ENCODE measurements around the gene CACNA1S.

CACNA1S gene

GRCh38 chr1:201155354-201155753, 43.1 kb upstream of the CACNA1S start:
- Histone ChIP-seq H3K4me2 (ENCODE audit: low read length) (no peak overlapping the region), H2AFZ (ENCODE audit: low read depth, low read length) (no peak overlapping the region), H3K27ac (ENCODE audit: low read length) (no peak overlapping the region), H3K4me1 (ENCODE audit: low read length) (peaks cover 33% of the 10 kb centered on the region), H3K36me3 (replicated peaks; ENCODE audit: low read depth, low read length) (peaks cover 24% of the 10 kb centered on the region), H3K9ac (ENCODE audit: low read length) (no peak overlapping the region), H4K20me1 (ENCODE audit: insufficient read depth, low read length) (no peaks in the 10 kb centered on the region), H3K4me3 (ENCODE audit: low read length) (no peak overlapping the region), H3K9me3 (ENCODE audit: insufficient read depth, low read length) (peaks cover 4% of the 10 kb centered on the region; the same call in 1 of the 2 replicates), H3K79me2 (ENCODE audit: low read length) (peaks cover 8% of the 10 kb centered on the region), H3K27me3 (ENCODE audit: low read depth, low read length) (0 out of 2 replicates have a peak, but pooled peaks cover 6% of the 10 kb centered on the region)
- no peak for TF ChIP-seq EZH2phosphoT487 (IDR thresholded peaks at IDR 0.05; ENCODE audit: low read depth)
- no peak for TF ChIP-seq CTCF (IDR thresholded peaks at IDR 0.05; ENCODE audit: low read depth, low read length)

- 0 out of 2 replicates have a peak, but pooled peaks cover 6% of the 10 kb centered on the region for H3K27me3 ChIP-seq (ENCODE audit: low read depth, low read length)
- H3K79me2 ChIP-seq (ENCODE audit: low read length) = peaks cover 8% of the 10 kb centered on the region
- H2AFZ ChIP-seq (ENCODE audit: low read depth, low read length) = peak within 1 kb of the TSS; percentile 99
- peak within 1 kb of the TSS; percentile 87 for H3K4me3 ChIP-seq (ENCODE audit: low read length)
- no peak for TF ChIP-seq CTCF (IDR thresholded peaks at IDR 0.05; ENCODE audit: low read depth, low read length)
- TF ChIP-seq EZH2phosphoT487 (IDR thresholded peaks at IDR 0.05; ENCODE audit: low read depth) = no peak
- H3K36me3 ChIP-seq (replicated peaks; ENCODE audit: low read depth, low read length) = peaks cover 29% of the 10 kb centered on the region
- H3K9ac ChIP-seq (ENCODE audit: low read length) = peak within 1 kb of the TSS; percentile 76
- H3K4me2 ChIP-seq (ENCODE audit: low read length) = peak within 1 kb of the TSS; percentile 96
- no peaks in the 10 kb centered on the region for H4K20me1 ChIP-seq (ENCODE audit: insufficient read depth, low read length)
- peaks cover 4% of the 10 kb centered on the region; the same call in 1 of the 2 replicates for H3K9me3 ChIP-seq (ENCODE audit: insufficient read depth, low read length)
- H3K27ac ChIP-seq (ENCODE audit: low read length) = no peak within 1 kb of the TSS
- peaks cover 25% of the 10 kb centered on the region for H3K4me1 ChIP-seq (ENCODE audit: low read length)
Measured at GRCh38 chr1:201154389-201155165, 42.4 kb upstream of the CACNA1S start, which contains the start of gene TMEM9. Gene TMEM9, minus strand, starts transcription at chr1:201154474. Its CDS starts 551 bp downstream, at chr1:201153923.

GRCh38 chr1:201153474-201154388, 41.5 kb upstream of the CACNA1S start:
- Histone ChIP-seq H3K4me2 (ENCODE audit: low read length) (peak overlapping the region; percentile 96), H4K20me1 (ENCODE audit: insufficient read depth, low read length) (peaks cover 1% of the 10 kb centered on the region; the same call in 1 of the 2 replicates), H3K27ac (ENCODE audit: low read length) (no peak overlapping the region), H3K4me3 (ENCODE audit: low read length) (peak overlapping the region; percentile 87), H3K36me3 (replicated peaks; ENCODE audit: low read depth, low read length) (peaks cover 35% of the 10 kb centered on the region), H3K9me3 (ENCODE audit: insufficient read depth, low read length) (peaks cover 4% of the 10 kb centered on the region; the same call in 1 of the 2 replicates), H3K27me3 (ENCODE audit: low read depth, low read length) (0 out of 2 replicates have a peak, but pooled peaks cover 6% of the 10 kb centered on the region), H3K79me2 (ENCODE audit: low read length) (peaks cover 8% of the 10 kb centered on the region), H3K9ac (ENCODE audit: low read length) (peak overlapping the region; percentile 76), H2AFZ (ENCODE audit: low read depth, low read length) (peak overlapping the region; percentile 99), H3K4me1 (ENCODE audit: low read length) (peaks cover 24% of the 10 kb centered on the region)
- TF ChIP-seq CTCF (IDR thresholded peaks at IDR 0.05; ENCODE audit: low read depth, low read length) (no peak), EZH2phosphoT487 (IDR thresholded peaks at IDR 0.05; ENCODE audit: low read depth) (no peak)
